Fibroblast of lung (primary cell): ENCODE data around the gene PPIL3. TPM values are rescaled to one million over a fixed set of nuclear protein-coding genes. Genes with fewer than 3 reads are reported as not detected.

Experiments used
- DNase-seq, 2 donors: peaks; one replicate each; pipeline versions ENCODE4 v3.0.0 to v3.0.0-alpha.2; 2010; ENCODE audit warnings: low read depth in 2 of 2
- H2AFZ ChIP-seq: 2 replicates; pipeline ENCODE4 v1.5.1; 2012; ENCODE audit warnings: low read length, control low read depth, inconsistent platforms
- H3K27ac ChIP-seq: 2 replicates; pipeline ENCODE4 v1.5.1; 2011; ENCODE audit warnings: low read length, control low read depth; ENCODE audit not compliant: insufficient read depth
- H3K27me3 ChIP-seq: 2 replicates; pipeline ENCODE4 v1.5.1; 2011; ENCODE audit warnings: mild to moderate bottlenecking, low read length; ENCODE audit not compliant: control insufficient read depth, insufficient read depth
- H3K36me3 ChIP-seq: 2 replicates; pipeline ENCODE4 v1.5.1; 2011; ENCODE audit warnings: low read length; ENCODE audit not compliant: control insufficient read depth, insufficient read depth
- H3K4me1 ChIP-seq: 2 replicates; pipeline ENCODE4 v1.5.1; 2011; ENCODE audit warnings: low read length; ENCODE audit not compliant: control insufficient read depth, insufficient read depth; ENCODE audit errors: extremely low read depth
- H3K4me2 ChIP-seq: 2 replicates; pipeline ENCODE4 v1.5.1; 2011; ENCODE audit warnings: low read length, control low read depth; ENCODE audit not compliant: insufficient read depth; ENCODE audit errors: extremely low read depth
- H3K4me3 ChIP-seq, 4 experiments: fragments of 200-600 bp in 1 of 4; sonication (generic) in 1 of 4; replicated peaks in 1 of 4; 2 replicates each; pipeline ENCODE4 v1.5.1; 2011 to 2016; ENCODE audit warnings: low read length in 4 of 4, low read depth in 3 of 4, mild to moderate bottlenecking in 3 of 4, control low read depth in 2 of 4, inconsistent platforms in 1 of 4, mixed read lengths in 1 of 4; ENCODE audit not compliant: insufficient read depth in 1 of 4; ENCODE audit errors: control extremely low read depth in 1 of 4
- H3K79me2 ChIP-seq: 2 replicates; pipeline ENCODE4 v1.5.1; 2012; ENCODE audit warnings: mild to moderate bottlenecking, low read length, inconsistent platforms; ENCODE audit not compliant: control insufficient read depth, insufficient read depth
- H3K9ac ChIP-seq: 2 replicates; pipeline ENCODE4 v1.5.1; 2011; ENCODE audit warnings: mild to moderate bottlenecking, low read length, control low read depth; ENCODE audit not compliant: insufficient read depth
- H3K9me3 ChIP-seq: 2 replicates; pipeline ENCODE4 v1.5.1; 2012; ENCODE audit warnings: low read depth, low read length; ENCODE audit not compliant: control insufficient read depth, insufficient read depth
- H4K20me1 ChIP-seq: 2 replicates; pipeline ENCODE4 v1.5.1; 2011; ENCODE audit warnings: low read length; ENCODE audit not compliant: control insufficient read depth, insufficient read depth; ENCODE audit errors: extremely low read depth
- EZH2 ChIP-seq: IDR thresholded peaks from 2 replicates; pipeline ENCODE4 v1.5.1; 2012; ENCODE audit warnings: low read length, control low read depth, mild to moderate bottlenecking; ENCODE audit errors: missing control alignments
- polyA plus RNA-seq, 2 donors: library from polyadenylated mRNA; depleted of rRNA in 1 of 2; stranded (reverse) in 1 of 2; unstranded in 1 of 2; fragments of >200 nt; gene quantifications; 2 replicates each; pipeline ENCODE4 v1.2.1, GENCODE V29; 2011 to 2012; ENCODE audit warnings: missing spikeins in 1 of 2
- total RNA-seq: library from RNA; depleted of rRNA; stranded (reverse); fragments of >200 nt; gene quantifications from 2 replicates; pipeline ENCODE4 v1.2.1, GENCODE V29; 2014
- TF ChIP-seq, protein P1 (sequence below), 2 donors: IDR thresholded peaks in 1 of 2; conservative IDR thresholded peaks in 1 of 2; 1 replicate in 1 of 2; 2 replicates in 1 of 2; pipeline ENCODE4 v1.5.1; 2011 to 2012; ENCODE audit warnings: low read length in 2 of 2, control low read depth in 1 of 2, inconsistent platforms in 1 of 2, low read depth in 1 of 2, mild to moderate bottlenecking in 1 of 2

Gene PPIL3
- total and polyA plus RNA-seq, 2 donors (not counting 1 experiment from before 2014, with no cell fraction given): 58.9 to 66.9 TPM

DNA sequence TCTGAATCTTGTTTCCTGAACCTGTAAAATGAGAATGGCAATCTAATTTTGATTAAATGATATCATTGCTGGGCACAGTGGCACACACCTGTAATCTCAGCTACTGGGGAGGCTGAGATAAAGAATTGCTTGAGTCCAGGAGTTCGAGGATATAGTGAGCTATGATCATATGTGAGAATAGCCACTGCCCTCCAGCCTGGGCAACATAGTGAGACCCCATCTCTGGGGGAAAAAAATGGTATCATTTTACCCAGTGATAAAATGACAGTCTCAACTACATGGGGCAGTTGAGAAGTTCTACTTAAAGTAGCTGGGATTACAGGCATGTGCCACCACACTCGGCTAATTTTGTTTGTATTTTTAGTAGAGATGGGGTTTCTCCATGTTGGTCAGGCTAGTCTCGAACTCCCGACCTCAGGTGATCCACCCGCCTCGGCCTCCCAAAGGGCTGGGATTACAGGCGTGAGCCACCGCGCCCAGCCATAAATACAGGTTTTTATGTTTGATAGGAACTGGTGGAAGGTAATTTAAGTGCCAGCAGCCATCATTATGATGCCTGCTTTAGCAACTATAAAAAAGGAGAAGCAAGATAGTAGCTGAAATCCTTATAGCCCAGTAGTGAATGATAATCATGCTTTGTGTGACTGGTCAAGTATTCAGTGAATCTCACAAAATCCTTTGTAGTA lies 60.2 kb downstream of the PPIL3 start:
- no peak overlapping the region for H3K4me3 ChIP-seq
- no peaks in the 10 kb centered on the region for H4K20me1 ChIP-seq
- no peaks in the 10 kb centered on the region for H3K27me3 ChIP-seq
- TF ChIP-seq EZH2: no peak
- TF ChIP-seq, protein P1, sequence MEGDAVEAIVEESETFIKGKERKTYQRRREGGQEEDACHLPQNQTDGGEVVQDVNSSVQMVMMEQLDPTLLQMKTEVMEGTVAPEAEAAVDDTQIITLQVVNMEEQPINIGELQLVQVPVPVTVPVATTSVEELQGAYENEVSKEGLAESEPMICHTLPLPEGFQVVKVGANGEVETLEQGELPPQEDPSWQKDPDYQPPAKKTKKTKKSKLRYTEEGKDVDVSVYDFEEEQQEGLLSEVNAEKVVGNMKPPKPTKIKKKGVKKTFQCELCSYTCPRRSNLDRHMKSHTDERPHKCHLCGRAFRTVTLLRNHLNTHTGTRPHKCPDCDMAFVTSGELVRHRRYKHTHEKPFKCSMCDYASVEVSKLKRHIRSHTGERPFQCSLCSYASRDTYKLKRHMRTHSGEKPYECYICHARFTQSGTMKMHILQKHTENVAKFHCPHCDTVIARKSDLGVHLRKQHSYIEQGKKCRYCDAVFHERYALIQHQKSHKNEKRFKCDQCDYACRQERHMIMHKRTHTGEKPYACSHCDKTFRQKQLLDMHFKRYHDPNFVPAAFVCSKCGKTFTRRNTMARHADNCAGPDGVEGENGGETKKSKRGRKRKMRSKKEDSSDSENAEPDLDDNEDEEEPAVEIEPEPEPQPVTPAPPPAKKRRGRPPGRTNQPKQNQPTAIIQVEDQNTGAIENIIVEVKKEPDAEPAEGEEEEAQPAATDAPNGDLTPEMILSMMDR (conservative IDR thresholded peaks at IDR 0.05 in 1 of 2, IDR thresholded peaks at IDR 0.05 in 1 of 2; ENCODE audit: low read depth in 1 of 2, low read length in 2 of 2): no peak
- no peaks in the 10 kb centered on the region for H3K4me1 ChIP-seq
- no peak overlapping the region for H3K9ac ChIP-seq
- no peak overlapping the region for H3K27ac ChIP-seq
- H2AFZ ChIP-seq: no peak overlapping the region
- H3K4me2 ChIP-seq: no peak overlapping the region
- no peak for DNase-seq
- H3K36me3 ChIP-seq: no peaks in the 10 kb centered on the region
- H3K79me2 ChIP-seq: no peaks in the 10 kb centered on the region
- H3K9me3 ChIP-seq: no peaks in the 10 kb centered on the region

DNA sequence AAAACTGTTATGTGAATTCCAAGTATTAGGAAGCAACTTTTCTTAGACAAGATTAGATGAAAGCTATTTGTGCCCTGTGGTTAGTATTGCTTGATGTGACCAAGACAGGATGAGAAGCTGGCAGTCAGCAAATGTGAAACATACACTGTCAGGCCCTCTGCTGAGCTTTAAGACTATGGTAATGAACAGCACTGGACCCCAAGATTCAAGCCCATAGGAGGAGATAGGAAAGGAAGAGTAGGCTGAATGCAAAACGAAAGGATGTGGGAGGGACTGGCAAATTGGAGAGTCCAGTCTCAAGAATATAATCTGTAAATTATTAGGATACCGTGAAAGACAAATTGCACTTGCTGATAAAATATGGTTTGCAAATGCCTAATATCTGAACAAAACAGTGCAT lies 60.8 kb downstream of the PPIL3 start:
- Histone ChIP-seq H3K79me2 (no peaks in the 10 kb centered on the region), H3K36me3 (no peaks in the 10 kb centered on the region), H3K4me3 (no peak overlapping the region), H3K27me3 (no peaks in the 10 kb centered on the region), H3K4me2 (no peak overlapping the region), H3K9me3 (no peaks in the 10 kb centered on the region), H2AFZ (no peak overlapping the region), H4K20me1 (no peaks in the 10 kb centered on the region), H3K9ac (no peak overlapping the region), H3K4me1 (no peaks in the 10 kb centered on the region), H3K27ac (no peak overlapping the region)
- TF ChIP-seq EZH2: no peak
- TF ChIP-seq, protein P1 (conservative IDR thresholded peaks at IDR 0.05 in 1 of 2, IDR thresholded peaks at IDR 0.05 in 1 of 2; ENCODE audit: low read depth in 1 of 2, low read length in 2 of 2): no peak
- no peak for DNase-seq

DNA sequence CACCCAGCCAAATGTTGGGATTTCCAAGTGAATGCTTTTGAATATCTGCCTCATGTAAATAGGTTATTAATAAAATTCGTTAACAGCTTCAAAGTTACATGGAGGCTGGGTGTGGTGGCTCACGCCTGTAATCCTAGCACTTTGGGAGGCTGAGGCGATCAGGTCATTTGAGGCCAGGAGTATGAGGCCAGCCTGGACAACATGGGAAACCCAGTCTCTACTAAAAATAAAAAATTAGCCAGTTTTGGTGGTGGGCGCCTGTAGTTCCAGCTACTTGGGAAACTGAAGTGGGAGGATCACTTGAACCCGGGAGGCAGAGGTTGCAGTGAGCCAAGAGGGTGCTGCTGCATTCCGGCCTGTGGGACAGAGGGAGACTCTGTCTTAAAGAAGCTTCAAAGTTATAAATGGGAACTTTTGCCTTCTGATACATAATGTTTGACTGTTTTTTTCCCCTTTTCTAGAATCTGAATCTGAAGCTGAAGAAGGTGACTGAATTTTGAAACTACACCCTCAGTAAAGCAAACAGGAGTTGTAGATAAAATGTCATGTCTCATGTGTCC lies 67.1 kb downstream of the PPIL3 start:
- Histone ChIP-seq H3K9ac (no peak overlapping the region), H3K27me3 (no peaks in the 10 kb centered on the region), H3K4me1 (no peaks in the 10 kb centered on the region), H3K4me2 (no peak overlapping the region), H3K4me3 (no peak overlapping the region), H4K20me1 (no peaks in the 10 kb centered on the region), H3K9me3 (no peaks in the 10 kb centered on the region), H2AFZ (no peak overlapping the region), H3K79me2 (peaks cover 9% of the 10 kb centered on the region), H3K27ac (no peak overlapping the region), H3K36me3 (peaks cover 14% of the 10 kb centered on the region)
- DNase-seq: no peak
- TF ChIP-seq, protein P1 (conservative IDR thresholded peaks at IDR 0.05 in 1 of 2, IDR thresholded peaks at IDR 0.05 in 1 of 2; ENCODE audit: low read depth in 1 of 2, low read length in 2 of 2): no peak
- no peak for TF ChIP-seq EZH2

Other genes starting within 250 kb of the PPIL3 start
- 425 and 429 TPM in 2 replicates for gene BZW1, start 77.2 kb downstream of the PPIL3 start, total RNA-seq
- 296 and 325 TPM in 2 replicates for gene BZW1, start 77.2 kb downstream of the PPIL3 start, polyA plus RNA-seq
- gene CLK1, start 24.4 kb downstream of the PPIL3 start, total RNA-seq: 68.5 and 76.8 TPM in 2 replicates
- gene CLK1, start 24.4 kb downstream of the PPIL3 start, polyA plus RNA-seq: 44.1 and 104 TPM in 2 replicates
- 21.0 and 23.6 TPM in 2 replicates for gene NIF3L1, start 294 bp upstream of the PPIL3 start, total RNA-seq
- gene NIF3L1, start 294 bp upstream of the PPIL3 start, polyA plus RNA-seq: 40.7 and 45.5 TPM in 2 replicates
- 13.6 and 13.9 TPM in 2 replicates for gene ORC2, start 74.6 kb upstream of the PPIL3 start, total RNA-seq
- 5.1 and 5.7 TPM in 2 replicates for gene ORC2, start 74.6 kb upstream of the PPIL3 start, polyA plus RNA-seq
- gene HYCC2, start 182.6 kb upstream of the PPIL3 start, total RNA-seq: 6.2 and 8.6 TPM in 2 replicates
- 3.4 and 6.2 TPM in 2 replicates for gene HYCC2, start 182.6 kb upstream of the PPIL3 start, polyA plus RNA-seq
- gene NDUFB3, start 182.9 kb upstream of the PPIL3 start, total RNA-seq: 69.9 and 77.5 TPM in 2 replicates
- gene NDUFB3, start 182.9 kb upstream of the PPIL3 start, polyA plus RNA-seq: 117 and 121 TPM in 2 replicates
- gene CFLAR, start 227.1 kb upstream of the PPIL3 start, total RNA-seq: 80.4 and 86.5 TPM in 2 replicates
- gene CFLAR, start 227.1 kb upstream of the PPIL3 start, polyA plus RNA-seq: 24.9 and 39.3 TPM in 2 replicates